Stomach (tissue), 9 donors: ENCODE data around the gene GABBR1. TPM values are rescaled to one million over a fixed set of nuclear protein-coding genes. Genes with fewer than 3 reads are reported as not detected.

Experiments used
- DNase-seq, 2 donors: peaks; one replicate each; pipeline versions ENCODE4 v3.0.0 to v3.0.0-alpha.2; 2013 to 2019
- H3K27ac ChIP-seq, 5 donors: fragments of 200-600 bp in 4 of 5; sonication (generic) in 4 of 5; one replicate each; pipeline ENCODE4 v1.5.1; 2013 to 2019; ENCODE audit warnings: mild to moderate bottlenecking in 1 of 5, moderate library complexity in 1 of 5
- H3K27me3 ChIP-seq, 3 donors: fragments of 200-600 bp; sonication (generic); one replicate each; pipeline ENCODE4 v1.5.1; 2017 to 2019; ENCODE audit warnings: mixed run types in 1 of 3
- H3K36me3 ChIP-seq, 4 donors: fragments of 200-600 bp; sonication (generic); 1 replicate in 3 of 4; 2 replicates in 1 of 4; pipeline ENCODE4 v1.5.1; 2016 to 2019
- H3K4me1 ChIP-seq, 4 donors: fragments of 200-600 bp; sonication (generic); one replicate each; pipeline ENCODE4 v1.5.1; 2016 to 2019
- H3K4me3 ChIP-seq, 4 donors: fragments of 200-600 bp; sonication (generic) in 3 of 4; one replicate each; pipeline ENCODE4 v1.5.1; 2016 to 2019; ENCODE audit warnings: mild to moderate bottlenecking in 1 of 4
- H3K9me3 ChIP-seq, 4 donors: fragments of 200-600 bp; sonication (generic); one replicate each; pipeline ENCODE4 v1.5.1; 2016 to 2019
- CTCF ChIP-seq, 7 experiments: fragments of 450-650 bp in 4 of 7; fragments of 200-600 bp in 3 of 7; sonication (generic) in 3 of 7; IDR thresholded peaks; one replicate each; pipeline ENCODE4 v1.5.1; 2016 to 2019; ENCODE audit warnings: antibody characterized with exemption in 7 of 7, control low read depth in 2 of 7, mild to moderate bottlenecking in 1 of 7
- EP300 ChIP-seq: sonication (generic); formaldehyde crosslinking; IDR thresholded peaks from one replicate; pipeline ENCODE4 v1.6.1; 2017; ENCODE audit warnings: antibody characterized with exemption
- POLR2A ChIP-seq, 4 donors: fragments of 450-650 bp; IDR thresholded peaks; one replicate each; pipeline ENCODE4 v1.6.1; 2016; ENCODE audit warnings: antibody characterized with exemption in 4 of 4, control low read depth in 2 of 4, mild to moderate bottlenecking in 1 of 4, moderate library complexity in 1 of 4
- POLR2AphosphoS5 ChIP-seq, 3 donors: sonication (generic); formaldehyde crosslinking; IDR thresholded peaks; one replicate each; pipeline ENCODE4 v1.6.1; 2016; ENCODE audit warnings: antibody characterized with exemption in 3 of 3
- WGBS, 5 donors: extraction: QIAGEN DNeasy Blood & Tissue Kit in 3 of 5; methylation state at CpG; one replicate each; pipeline versions ENCODE4 v1.1.5 to v1.1.7; 2013 to 2018; 5-methylcytosine and 5-hydroxymethylcytosine counted together
- intact Hi-C: fragments of 100-400 bp; cut with DNase I; formaldehyde crosslinking; loops from one replicate; pipeline ENCODE4 v1.15.1; 2023; ENCODE audit warnings: low total_unique reads
- polyA plus RNA-seq, 3 donors: library from polyadenylated mRNA; stranded (reverse); fragments of 200-250 nt; gene quantifications; one replicate each; pipeline ENCODE4 v1.2.3, GENCODE V29; 2013
- total RNA-seq, 5 donors: library from RNA; depleted of rRNA; stranded (reverse); fragments of >200 nt; gene quantifications; one replicate each; pipeline versions ENCODE4 v1.1.0 to v1.2.3, GENCODE V29; 2014 to 2016
- donor health status: healthy with polysubstance abuse.
- donor health status: Bipolar disorder and iron deficiency.
- donor health status: healthy.

The GABBR1 gene
- total and polyA plus RNA-seq, 8 donors = 4.5 to 101 (median 29.8) TPM

- no peak within 1 kb of the TSS for H3K27ac ChIP-seq
Observed at GRCh38 chr6:29559524-29560287, 73.3 kb downstream of the GABBR1 start, which contains the start of gene UBD. TSS of gene UBD (minus strand) at chr6:29559732. CDS start at chr6:29559701, 31 bp downstream.

GRCh38 chr6:29558439-29559079 lies 74.4 kb downstream of the GABBR1 start:
- H3K4me3 ChIP-seq = no peak overlapping the region
- peaks cover 3 to 60% (median 26%) of the 10 kb centered on the region in 3 donors for H3K27me3 ChIP-seq
- WGBS, 5 donors = 87 to 91% (median 90%) methylated on average over 22 of the region's 22 CpGs
- intact Hi-C loops = no loop called here
- no peak overlapping the region for H3K27ac ChIP-seq
- H3K4me1 ChIP-seq = peaks cover 4 to 6% (median 6%) of the 10 kb centered on the region in 4 donors
- H3K9me3 ChIP-seq = no peaks in the 10 kb centered on the region
- DNase-seq = no peak
- H3K36me3 ChIP-seq = no peaks in the 10 kb centered on the region
- no peak for TF ChIP-seq EP300
- no peak for TF ChIP-seq POLR2A (IDR thresholded peaks at IDR 0.05)
- TF ChIP-seq POLR2AphosphoS5 (IDR thresholded peaks at IDR 0.05) = no peak
- no peak for TF ChIP-seq CTCF (IDR thresholded peaks at IDR 0.05)

More at GRCh38 chr6:29559524-29560287, 73.3 kb downstream of the GABBR1 start, which contains the start of gene UBD:
- Histone ChIP-seq H3K9me3 (no peaks in the 10 kb centered on the region), H3K4me3 (no peak within 1 kb of the TSS), H3K27me3 (peaks cover 3 to 55% (median 15%) of the 10 kb centered on the region in 3 donors), H3K36me3 (no peaks in the 10 kb centered on the region), H3K4me1 (no peaks in the 10 kb centered on the region)
- peak in 1 of 2 donors; percentile 33 for DNase-seq
- TF ChIP-seq EP300 (no peak), POLR2AphosphoS5 (IDR thresholded peaks at IDR 0.05) (no peak), CTCF (IDR thresholded peaks at IDR 0.05) (no peak), POLR2A (IDR thresholded peaks at IDR 0.05) (no peak)
- intact Hi-C loops = no loop called here
- 56 to 66% (median 59%) methylated on average over 6 of the region's 6 CpGs for WGBS, 5 donors

- Histone ChIP-seq H3K27ac (no peak overlapping the region), H3K36me3 (no peaks in the 10 kb centered on the region), H3K9me3 (no peaks in the 10 kb centered on the region), H3K27me3 (peaks cover 3 to 73% (median 32%) of the 10 kb centered on the region in 3 donors), H3K4me3 (no peak overlapping the region), H3K4me1 (peaks cover 12 to 17% (median 15%) of the 10 kb centered on the region in 4 donors)
- intact Hi-C loops = no loop called here
- DNase-seq = no peak
- TF ChIP-seq POLR2A (IDR thresholded peaks at IDR 0.05) (no peak), CTCF (IDR thresholded peaks at IDR 0.05) (no peak), EP300 (no peak), POLR2AphosphoS5 (IDR thresholded peaks at IDR 0.05) (no peak)
Observed at GRCh38 chr6:29557320-29557719, 75.7 kb downstream of the GABBR1 start.

- no peak overlapping the region for H3K4me3 ChIP-seq
- DNase-seq = no peak
- peaks cover 3 to 64% (median 32%) of the 10 kb centered on the region in 3 donors for H3K27me3 ChIP-seq
- no peak for TF ChIP-seq POLR2A (IDR thresholded peaks at IDR 0.05)
- no peak for TF ChIP-seq POLR2AphosphoS5 (IDR thresholded peaks at IDR 0.05)
- TF ChIP-seq EP300 = no peak
- TF ChIP-seq CTCF (IDR thresholded peaks at IDR 0.05) = no peak
- peaks cover 12 to 17% (median 15%) of the 10 kb centered on the region in 4 donors for H3K4me1 ChIP-seq
- H3K36me3 ChIP-seq = no peaks in the 10 kb centered on the region
- intact Hi-C loops = no loop called here
- H3K9me3 ChIP-seq = no peaks in the 10 kb centered on the region
- 79 to 94% (median 88%) methylated on average over 5 of the region's 5 CpGs for WGBS, 5 donors
- H3K27ac ChIP-seq = no peak overlapping the region
Observed at GRCh38 chr6:29554764-29555163, 78.2 kb downstream of the GABBR1 start.
